Keratinocyte (primary cell): ENCODE data around the gene SF3A1. TPM values are rescaled to one million over a fixed set of nuclear protein-coding genes. Genes with fewer than 3 reads are reported as not detected.

ENCODE experiments used
- DNase-seq: peaks from one replicate; pipeline ENCODE4 v3.0.0-alpha.2; 2011; ENCODE audit warnings: low read depth, missing footprints, low spot score
- FAIRE-seq: peaks from 2 replicates; lab custom pipeline; 2011; peaks lifted over from hg19 to GRCh38; lab: Jason Lieb, UNC
- H2AFZ ChIP-seq: 2 replicates; pipeline ENCODE4 v1.6.0; 2012; ENCODE audit warnings: low read length, control low read depth, inconsistent platforms; ENCODE audit not compliant: control insufficient read depth
- H3K27ac ChIP-seq: 2 replicates; pipeline ENCODE4 v1.5.1; 2011; ENCODE audit warnings: low read length; ENCODE audit not compliant: control insufficient read depth, insufficient read depth
- H3K27me3 ChIP-seq: 3 replicates; pipeline ENCODE4 v1.6.0; 2011; ENCODE audit warnings: low read length; ENCODE audit not compliant: control insufficient read depth, insufficient read depth; ENCODE audit errors: extremely low read depth
- H3K36me3 ChIP-seq, 2 experiments: 2 replicates in 1 of 2; 3 replicates in 1 of 2; pipeline ENCODE4 v1.5.1; 2011; ENCODE audit warnings: low read length in 2 of 2, mild to moderate bottlenecking in 1 of 2; ENCODE audit not compliant: control insufficient read depth in 2 of 2, insufficient read depth in 2 of 2; ENCODE audit errors: extremely low read depth in 1 of 2
- H3K4me1 ChIP-seq: 3 replicates; pipeline ENCODE4 v1.5.1; 2011; ENCODE audit warnings: low read length; ENCODE audit not compliant: control insufficient read depth, insufficient read depth; ENCODE audit errors: extremely low read depth
- H3K4me2 ChIP-seq: 3 replicates; pipeline ENCODE4 v1.6.0; 2011; ENCODE audit warnings: low read depth, low read length; ENCODE audit not compliant: control insufficient read depth, insufficient read depth; ENCODE audit errors: extremely low read depth
- H3K4me3 ChIP-seq, 3 experiments: fragments of 200-600 bp in 1 of 3; sonication (generic) in 1 of 3; 2 replicates in 2 of 3; 3 replicates in 1 of 3; pipeline ENCODE4 v1.5.1; 2011 to 2016; ENCODE audit warnings: low read length in 3 of 3, mild to moderate bottlenecking in 3 of 3, control low read depth in 2 of 3, inconsistent platforms in 1 of 3, low read depth in 1 of 3, mixed read lengths in 1 of 3, mixed run types in 1 of 3, moderate library complexity in 1 of 3; ENCODE audit not compliant: control insufficient read depth in 2 of 3, insufficient read depth in 2 of 3; ENCODE audit errors: extremely low read depth in 1 of 3
- H3K79me2 ChIP-seq: 2 replicates; pipeline ENCODE4 v1.6.0; 2012; ENCODE audit warnings: low read length; ENCODE audit not compliant: control insufficient read depth, insufficient read depth
- H3K9ac ChIP-seq: 3 replicates; pipeline ENCODE4 v1.6.0; 2011; ENCODE audit warnings: low read length; ENCODE audit not compliant: control insufficient read depth, insufficient read depth; ENCODE audit errors: extremely low read depth
- H3K9me1 ChIP-seq: 3 replicates; pipeline ENCODE4 v1.6.0; 2011; ENCODE audit warnings: low read length; ENCODE audit not compliant: control insufficient read depth, insufficient read depth; ENCODE audit errors: extremely low read depth
- H3K9me3 ChIP-seq: 2 replicates; pipeline ENCODE4 v1.5.1; 2012; ENCODE audit warnings: low read depth, low read length; ENCODE audit not compliant: control insufficient read depth
- H4K20me1 ChIP-seq: 3 replicates; pipeline ENCODE4 v1.6.0; 2011; ENCODE audit warnings: low read length; ENCODE audit not compliant: control insufficient read depth, insufficient read depth; ENCODE audit errors: extremely low read depth
- EZH2 ChIP-seq: IDR thresholded peaks from one replicate; pipeline ENCODE4 v1.6.1; 2012; ENCODE audit warnings: inconsistent platforms, mild to moderate bottlenecking, low read length, moderate library complexity
- dilution Hi-C: fragments of 300-500 bp; cut with MboI; formaldehyde crosslinking; loops from one replicate; pipeline ENCODE4 v1.7.0; 2020; ENCODE audit warnings: low sequenced_read_pairs; ENCODE audit not compliant: extremely low pct_ligation_motif_present
- polyA plus RNA-seq, 5 experiments: library from polyadenylated mRNA; depleted of rRNA in 3 of 5; stranded (reverse) in 3 of 5; stranded (forward) in 1 of 5; unstranded in 1 of 5; fragments of >200 nt; gene quantifications; 1 replicate in 1 of 5; 2 replicates in 3 of 5; 3 replicates in 1 of 5; pipeline versions ENCODE4 v1.2.1 to v1.2.3, GENCODE V29; 2011 to 2012; ENCODE audit warnings: missing spikeins in 2 of 5, low read depth in 1 of 5, low replicate concordance in 1 of 5
- TF ChIP-seq, protein P1 (sequence below), 3 experiments: IDR thresholded peaks in 1 of 3; conservative IDR thresholded peaks in 1 of 3; optimal IDR thresholded peaks in 1 of 3; 2 replicates in 2 of 3; 3 replicates in 1 of 3; pipeline versions ENCODE3 to v1.5.1; 2011; ENCODE audit warnings: low read length in 3 of 3, mild to moderate bottlenecking in 3 of 3, moderate library complexity in 2 of 3, control low read depth in 1 of 3, inconsistent platforms in 1 of 3; ENCODE audit not compliant: insufficient read depth in 2 of 3; ENCODE audit errors: extremely low read depth in 1 of 3

SF3A1 gene
- polyA plus RNA-seq, 1 donor (not counting 4 experiments of a cell fraction or from before 2014, with no cell fraction given): 34.2 TPM

DNA sequence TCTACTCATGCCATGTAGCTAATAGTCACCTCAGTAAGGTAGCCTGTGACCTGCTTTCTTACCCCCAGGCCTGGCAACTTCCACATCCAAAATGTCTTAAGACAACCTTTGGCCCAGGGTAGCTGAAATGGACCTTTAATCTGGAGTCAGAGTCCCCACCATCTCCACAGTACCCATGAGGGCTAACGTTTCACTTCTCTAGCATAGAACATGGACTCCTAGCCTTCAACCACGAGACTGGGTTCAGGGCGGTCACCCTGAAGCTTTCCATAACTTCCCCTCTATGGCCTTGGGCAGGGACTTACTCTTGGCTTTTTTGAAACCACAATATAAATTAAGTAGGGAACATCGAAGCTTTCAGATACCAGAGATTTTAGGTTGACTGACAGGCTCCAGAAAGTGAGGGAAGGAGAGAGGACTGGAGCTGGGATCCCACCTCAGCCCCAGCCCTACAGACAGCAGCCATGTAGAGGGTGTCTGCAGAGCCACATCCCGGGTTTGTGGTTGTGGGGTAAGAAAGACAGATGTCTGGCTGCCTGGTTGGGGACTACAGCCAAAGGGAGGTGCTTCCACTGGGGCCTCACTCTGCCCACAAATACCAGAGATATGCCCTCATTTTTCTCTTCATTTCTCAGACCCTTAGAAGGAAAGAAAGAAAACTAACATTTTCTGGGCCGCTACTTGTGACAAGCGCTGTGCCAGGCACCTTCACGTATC lies 32.5 kb downstream of the SF3A1 start:
- H3K27ac ChIP-seq: peak overlapping the region; percentile 74
- peaks cover 54% of the 10 kb centered on the region for H3K79me2 ChIP-seq
- H3K4me3 ChIP-seq: peak overlapping the region in 2 of 3 experiments; percentile 50 to 91
- dilution Hi-C loops: no loop called here
- DNase-seq (no peak), FAIRE-seq (peak; percentile 32)
- H4K20me1 ChIP-seq: peaks cover 4% of the 10 kb centered on the region
- no peak overlapping the region for H2AFZ ChIP-seq
- H3K9ac ChIP-seq: peak overlapping the region; percentile 83
- peaks cover 8% of the 10 kb centered on the region for H3K9me1 ChIP-seq
- H3K27me3 ChIP-seq: no peaks in the 10 kb centered on the region
- TF ChIP-seq, protein P1, sequence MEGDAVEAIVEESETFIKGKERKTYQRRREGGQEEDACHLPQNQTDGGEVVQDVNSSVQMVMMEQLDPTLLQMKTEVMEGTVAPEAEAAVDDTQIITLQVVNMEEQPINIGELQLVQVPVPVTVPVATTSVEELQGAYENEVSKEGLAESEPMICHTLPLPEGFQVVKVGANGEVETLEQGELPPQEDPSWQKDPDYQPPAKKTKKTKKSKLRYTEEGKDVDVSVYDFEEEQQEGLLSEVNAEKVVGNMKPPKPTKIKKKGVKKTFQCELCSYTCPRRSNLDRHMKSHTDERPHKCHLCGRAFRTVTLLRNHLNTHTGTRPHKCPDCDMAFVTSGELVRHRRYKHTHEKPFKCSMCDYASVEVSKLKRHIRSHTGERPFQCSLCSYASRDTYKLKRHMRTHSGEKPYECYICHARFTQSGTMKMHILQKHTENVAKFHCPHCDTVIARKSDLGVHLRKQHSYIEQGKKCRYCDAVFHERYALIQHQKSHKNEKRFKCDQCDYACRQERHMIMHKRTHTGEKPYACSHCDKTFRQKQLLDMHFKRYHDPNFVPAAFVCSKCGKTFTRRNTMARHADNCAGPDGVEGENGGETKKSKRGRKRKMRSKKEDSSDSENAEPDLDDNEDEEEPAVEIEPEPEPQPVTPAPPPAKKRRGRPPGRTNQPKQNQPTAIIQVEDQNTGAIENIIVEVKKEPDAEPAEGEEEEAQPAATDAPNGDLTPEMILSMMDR (optimal IDR thresholded peaks at IDR 0.05 in 1 of 3, IDR thresholded peaks at IDR 0.05 in 1 of 3, conservative IDR thresholded peaks at IDR 0.05 in 1 of 3; ENCODE audit: extremely low read depth in 1 of 3, insufficient read depth in 2 of 3, low read length in 3 of 3): no peak
- no peak for TF ChIP-seq EZH2
- peaks cover 11 to 22% of the 10 kb centered on the region in 2 experiments for H3K36me3 ChIP-seq
- no peaks in the 10 kb centered on the region for H3K9me3 ChIP-seq
- H3K4me2 ChIP-seq: peak overlapping the region; percentile 97
- H3K4me1 ChIP-seq: peaks cover 41% of the 10 kb centered on the region

DNA sequence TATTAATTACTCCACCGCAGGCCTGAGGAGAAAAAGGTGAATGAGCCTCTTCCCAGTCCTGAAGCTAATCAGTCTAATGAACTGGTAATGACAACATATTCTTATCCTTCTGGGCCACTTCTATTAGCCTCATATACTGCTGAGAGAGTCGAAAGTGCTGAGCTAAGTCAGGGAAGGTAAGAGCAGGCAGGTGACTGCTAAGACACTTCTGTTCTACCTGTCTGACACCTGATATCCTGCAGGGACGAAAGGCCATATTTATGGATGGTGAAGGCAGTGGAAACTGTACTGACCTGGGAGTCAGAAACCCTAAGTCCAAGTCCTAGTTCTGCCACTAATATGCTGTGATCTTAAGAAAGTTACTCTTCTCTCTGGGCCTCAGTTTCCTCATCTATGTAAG lies 33.4 kb downstream of the SF3A1 start:
- H3K9me3 ChIP-seq: no peaks in the 10 kb centered on the region
- H3K4me2 ChIP-seq: no peak overlapping the region
- peaks cover 13 to 26% of the 10 kb centered on the region in 2 experiments for H3K36me3 ChIP-seq
- DNase-seq: no peak
- H3K27ac ChIP-seq: no peak overlapping the region
- peaks cover 41% of the 10 kb centered on the region for H3K4me1 ChIP-seq
- H4K20me1 ChIP-seq: peaks cover 8% of the 10 kb centered on the region
- peaks cover 63% of the 10 kb centered on the region for H3K79me2 ChIP-seq
- dilution Hi-C loops: no loop called here
- H3K4me3 ChIP-seq: no peak overlapping the region
- no peaks in the 10 kb centered on the region for H3K27me3 ChIP-seq
- peaks cover 10% of the 10 kb centered on the region for H3K9me1 ChIP-seq
- TF ChIP-seq, protein P1 (optimal IDR thresholded peaks at IDR 0.05 in 1 of 3, IDR thresholded peaks at IDR 0.05 in 1 of 3, conservative IDR thresholded peaks at IDR 0.05 in 1 of 3; ENCODE audit: extremely low read depth in 1 of 3, insufficient read depth in 2 of 3, low read length in 3 of 3): no peak
- no peak for TF ChIP-seq EZH2
- no peak overlapping the region for H2AFZ ChIP-seq
- H3K9ac ChIP-seq: no peak overlapping the region
- FAIRE-seq: no peak
